LNCaP clone FGC (cell line): ENCODE results near the gene CIBAR2.

Source experiments
- DNase-seq: peaks from one replicate; pipeline ENCODE4 v3.0.0-alpha.2; 2011; ENCODE audit warnings: low read depth
- H3K4me3 ChIP-seq: 2 replicates; pipeline ENCODE4 v1.5.1; 2011; ENCODE audit warnings: mild to moderate bottlenecking, low read depth, low read length, control low read depth
- TF ChIP-seq, protein P1 (sequence below): IDR thresholded peaks from 2 replicates; pipeline ENCODE4 v1.5.1; 2012; ENCODE audit warnings: mild to moderate bottlenecking; ENCODE audit not compliant: control insufficient read depth, insufficient read depth; ENCODE audit errors: extremely low read depth

Gene CIBAR2

DNA sequence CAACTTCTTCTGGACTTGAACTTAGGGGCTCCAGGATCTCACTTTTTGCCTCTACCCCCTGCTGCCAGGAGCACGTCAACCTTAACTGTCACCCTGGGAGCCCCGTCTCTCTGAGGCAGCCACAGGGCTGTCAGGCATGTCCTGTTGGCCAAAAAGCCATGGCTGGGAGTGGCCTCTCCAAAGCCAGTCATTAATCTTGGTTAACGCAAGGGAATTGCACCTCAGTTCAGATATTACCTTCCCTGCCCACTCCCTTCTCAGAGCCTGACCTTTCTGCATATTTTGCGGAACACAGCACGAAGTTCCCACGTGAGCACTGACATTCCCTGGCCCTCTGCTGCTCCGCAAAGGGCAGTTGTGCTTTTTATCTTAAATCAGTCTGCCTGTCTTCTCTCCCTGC lies 44.2 kb upstream of the CIBAR2 start:
- TF ChIP-seq, protein P1, sequence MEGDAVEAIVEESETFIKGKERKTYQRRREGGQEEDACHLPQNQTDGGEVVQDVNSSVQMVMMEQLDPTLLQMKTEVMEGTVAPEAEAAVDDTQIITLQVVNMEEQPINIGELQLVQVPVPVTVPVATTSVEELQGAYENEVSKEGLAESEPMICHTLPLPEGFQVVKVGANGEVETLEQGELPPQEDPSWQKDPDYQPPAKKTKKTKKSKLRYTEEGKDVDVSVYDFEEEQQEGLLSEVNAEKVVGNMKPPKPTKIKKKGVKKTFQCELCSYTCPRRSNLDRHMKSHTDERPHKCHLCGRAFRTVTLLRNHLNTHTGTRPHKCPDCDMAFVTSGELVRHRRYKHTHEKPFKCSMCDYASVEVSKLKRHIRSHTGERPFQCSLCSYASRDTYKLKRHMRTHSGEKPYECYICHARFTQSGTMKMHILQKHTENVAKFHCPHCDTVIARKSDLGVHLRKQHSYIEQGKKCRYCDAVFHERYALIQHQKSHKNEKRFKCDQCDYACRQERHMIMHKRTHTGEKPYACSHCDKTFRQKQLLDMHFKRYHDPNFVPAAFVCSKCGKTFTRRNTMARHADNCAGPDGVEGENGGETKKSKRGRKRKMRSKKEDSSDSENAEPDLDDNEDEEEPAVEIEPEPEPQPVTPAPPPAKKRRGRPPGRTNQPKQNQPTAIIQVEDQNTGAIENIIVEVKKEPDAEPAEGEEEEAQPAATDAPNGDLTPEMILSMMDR = no peak
- no peak for DNase-seq
- H3K4me3 ChIP-seq = no peak overlapping the region

DNA sequence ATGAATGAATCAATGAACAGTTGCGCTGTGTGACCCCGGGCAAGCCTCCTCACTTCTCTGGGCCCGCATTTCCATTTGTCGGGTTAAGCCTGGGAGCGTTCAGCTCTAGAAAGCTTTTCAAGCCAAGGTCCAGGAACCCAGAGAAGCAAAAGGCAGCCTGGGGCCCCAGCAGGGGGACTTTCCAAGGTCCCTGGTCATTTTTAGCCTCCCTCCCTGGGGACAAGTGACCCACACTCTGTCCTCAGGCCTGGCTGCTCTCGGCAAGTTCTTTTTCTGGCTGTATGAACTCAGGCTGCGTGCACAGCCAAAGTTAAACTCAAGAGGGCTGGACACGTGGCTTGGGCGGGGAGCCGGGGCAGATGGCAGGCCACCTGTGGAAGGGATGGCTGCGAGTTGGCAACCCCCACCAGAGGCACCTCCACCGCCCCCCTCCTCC lies 41.4 kb upstream of the CIBAR2 start:
- no peak overlapping the region for H3K4me3 ChIP-seq
- TF ChIP-seq, protein P1 = no peak
- no peak for DNase-seq

DNA sequence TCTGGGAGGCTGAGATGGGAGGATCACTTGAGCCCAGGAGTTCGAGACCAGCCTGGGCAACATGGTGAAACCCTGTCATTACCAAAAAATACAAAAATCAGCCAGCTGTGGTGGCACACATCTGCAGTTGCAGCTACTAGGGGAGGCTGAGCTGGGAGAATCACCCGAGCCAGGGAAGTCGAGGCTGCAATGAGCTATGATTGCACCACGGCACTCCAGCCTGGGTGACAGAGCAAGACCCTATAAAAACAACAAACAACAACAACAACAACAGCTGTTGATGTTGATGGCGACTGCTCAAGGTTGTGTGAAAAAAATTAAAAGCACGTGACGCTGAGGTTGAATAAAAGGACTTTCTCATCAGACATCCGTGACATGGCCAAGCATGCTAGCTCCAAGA lies 40.8 kb upstream of the CIBAR2 start:
- H3K4me3 ChIP-seq = no peak overlapping the region
- TF ChIP-seq, protein P1 = no peak
- DNase-seq = no peak

DNA sequence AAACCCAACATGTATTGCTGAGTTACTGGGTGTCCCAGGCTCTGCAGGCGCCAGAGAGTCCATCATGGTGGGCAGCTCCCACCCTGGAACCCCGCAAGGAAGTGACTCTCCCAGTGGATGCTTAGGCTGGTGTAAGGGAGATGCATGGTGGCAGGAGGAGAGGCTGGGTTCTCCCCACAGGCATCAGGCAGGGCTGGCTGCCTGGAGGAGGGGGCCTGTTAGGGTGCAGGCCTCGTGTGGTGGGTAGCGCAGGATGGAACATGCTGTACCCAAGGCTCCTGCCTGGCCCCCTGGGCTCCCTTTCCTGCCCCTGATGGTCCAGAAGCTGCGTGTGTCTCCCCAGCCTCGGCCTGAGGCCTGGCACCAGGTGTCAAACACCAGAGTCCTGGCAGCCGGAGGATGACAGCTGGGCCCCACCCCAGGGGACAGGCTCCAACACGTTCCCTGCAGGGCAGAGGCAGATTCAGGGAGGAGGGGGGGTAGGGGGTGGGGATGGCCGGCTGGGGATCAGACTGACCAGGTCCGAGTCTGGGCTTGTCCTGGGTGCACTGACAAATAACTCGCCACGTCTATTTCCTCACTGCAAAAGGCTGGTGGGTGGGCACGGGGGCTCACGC lies 40.2 kb upstream of the CIBAR2 start:
- H3K4me3 ChIP-seq = no peak overlapping the region
- TF ChIP-seq, protein P1 = no peak
- no peak for DNase-seq

DNA sequence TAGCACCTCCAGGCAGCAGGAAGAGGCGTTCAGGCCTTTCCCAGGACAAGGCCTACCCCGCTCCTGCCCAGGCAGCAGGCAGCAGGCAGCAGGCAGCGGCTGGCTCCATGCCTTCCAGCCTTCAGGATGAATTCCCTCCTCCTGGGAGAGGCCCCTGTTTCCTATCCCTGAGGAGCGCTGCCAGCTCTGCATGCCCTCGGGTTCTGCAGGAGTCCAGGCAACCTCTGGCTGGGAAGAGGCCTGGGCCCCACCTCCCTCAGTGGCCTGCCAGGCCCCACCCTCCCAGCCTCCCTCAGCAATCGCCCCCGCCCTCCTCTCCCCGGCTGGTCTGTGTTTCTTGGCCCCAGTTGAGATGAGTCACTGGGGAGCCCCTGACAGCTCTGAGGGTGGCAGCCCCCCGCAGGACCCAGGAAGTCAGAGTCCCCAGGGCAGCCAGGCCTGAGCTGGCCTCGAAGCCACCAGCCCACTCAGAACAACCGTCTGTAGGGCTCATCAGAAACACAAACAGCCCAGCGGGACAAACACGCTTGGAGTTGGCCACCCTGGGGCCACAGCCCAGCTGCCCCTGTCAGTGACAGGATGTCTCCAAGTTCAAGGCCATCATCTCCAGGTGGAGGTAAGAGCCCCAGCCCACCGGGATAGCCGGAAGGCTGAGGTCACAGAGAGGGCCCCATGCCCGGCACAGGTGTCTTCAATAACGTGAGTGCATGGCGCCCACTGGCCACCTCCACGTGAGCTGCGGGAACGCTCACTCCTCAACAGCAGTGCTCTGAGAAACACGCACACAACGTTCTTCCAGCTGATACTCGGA lies 39.5 kb upstream of the CIBAR2 start:
- no peak overlapping the region for H3K4me3 ChIP-seq
- no peak for DNase-seq
- TF ChIP-seq, protein P1 = no peak

DNA sequence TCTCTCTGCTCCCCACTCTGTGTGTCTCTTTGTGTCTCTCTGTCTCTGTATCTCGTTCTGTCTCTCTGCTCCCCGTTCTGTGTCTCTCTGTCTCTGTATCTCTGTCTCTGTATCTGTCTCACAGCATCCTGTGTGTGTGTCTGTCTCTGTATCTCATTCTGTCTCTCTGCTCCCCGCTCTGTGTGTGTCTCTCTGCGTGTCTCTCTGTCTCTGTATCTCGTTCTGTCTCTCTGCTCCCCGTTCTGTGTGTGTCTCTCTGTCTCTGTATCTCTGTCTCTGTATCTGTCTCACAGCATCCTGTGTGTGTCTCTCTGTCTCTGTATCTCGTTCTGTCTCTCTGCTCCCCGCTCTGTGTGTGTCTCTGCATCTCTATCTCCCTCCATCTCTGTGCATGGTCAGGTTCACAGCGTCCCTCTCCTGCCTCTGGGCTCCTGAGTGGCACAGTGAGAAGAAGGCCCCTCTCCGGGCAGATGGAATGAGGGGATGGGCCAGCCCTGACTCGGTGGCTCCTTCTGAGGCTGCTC lies 38.9 kb upstream of the CIBAR2 start:
- TF ChIP-seq, protein P1 = no peak
- DNase-seq = no peak
- H3K4me3 ChIP-seq = no peak overlapping the region
